Measurements from ENCODE around the gene PTPRD. TPM values are rescaled to one million over a fixed set of nuclear protein-coding genes. Genes with fewer than 3 reads are reported as not detected.

PTPRD gene
- total and polyA plus RNA-seq, 2 donors (not counting 1 experiment from before 2014, with no cell fraction given) = not detected

DNA sequence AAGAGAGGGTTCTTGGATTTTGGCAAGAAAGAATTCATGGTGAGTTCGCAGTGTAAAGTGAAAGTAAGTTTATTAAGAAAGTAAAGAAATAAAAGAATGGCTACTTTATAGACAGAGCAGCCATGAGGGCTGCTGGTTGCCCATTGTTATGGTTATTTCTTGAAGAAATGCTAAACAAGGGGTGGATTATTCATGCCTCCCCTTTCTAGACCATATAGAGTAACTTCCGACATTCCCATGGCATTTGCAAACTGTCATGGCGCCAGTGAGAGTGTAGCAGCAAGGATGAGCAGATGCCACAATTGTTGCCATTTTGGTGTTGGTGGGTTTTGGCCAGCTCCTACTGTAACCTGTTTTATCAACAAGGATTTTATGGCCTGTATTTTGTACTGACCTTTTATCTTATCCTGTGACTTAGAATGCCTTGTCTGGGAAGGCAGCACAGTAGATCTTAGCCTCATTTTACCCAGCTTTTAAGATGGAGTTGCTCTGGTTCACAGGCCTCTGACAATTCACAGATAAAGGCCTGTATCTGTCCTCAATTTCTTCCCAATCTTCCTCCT lies 1787.1 kb downstream of the PTPRD start:
- H2AFZ ChIP-seq (ENCODE audit: insufficient read depth, low read depth, low read length, poor library complexity, severe bottlenecking) = no peak overlapping the region
- no peaks in the 10 kb centered on the region for H3K27me3 ChIP-seq (replicated peaks in 1 of 4; ENCODE audit: control extremely low read depth in 1 of 4, control insufficient read depth in 3 of 4, insufficient read depth in 4 of 4, low read length in 3 of 4)
- H3K4me1 ChIP-seq (ENCODE audit: control insufficient read depth in 2 of 2, insufficient read depth in 2 of 2, low read length in 2 of 2) = no peaks in the 10 kb centered on the region
- H3K9ac ChIP-seq (ENCODE audit: low read length) = no peak overlapping the region
- Mint-ChIP-seq H3K4me1 (no peaks in the 10 kb centered on the region), H3K27me3 (no peaks in the 10 kb centered on the region), H3K9me3 (ENCODE audit: insufficient read depth) (peaks cover 3% of the 10 kb centered on the region), H3K27ac (no peak overlapping the region), H3K4me3 (no peak overlapping the region)
- no peak for DNase-seq
- no CpG with 5 or more reads among the region's 3 CpGs for WGBS (ENCODE audit: insufficient coverage)
- no peaks in the 10 kb centered on the region for H3K79me2 ChIP-seq (ENCODE audit: control insufficient read depth, insufficient read depth, low read length)
- H4K20me1 ChIP-seq (ENCODE audit: control insufficient read depth, insufficient read depth, low read length, poor library complexity, severe bottlenecking) = no peaks in the 10 kb centered on the region
- H3K36me3 ChIP-seq (replicated peaks in 1 of 2; ENCODE audit: control extremely low read depth in 1 of 2, control insufficient read depth in 1 of 2, extremely low read depth in 1 of 2, insufficient read depth in 2 of 2, low read length in 1 of 2) = no peaks in the 10 kb centered on the region
- no peak for ATAC-seq (ENCODE audit: low read depth)
- intact Hi-C loops (cut with micrococcal nuclease) = no loop called here
- H3K27ac ChIP-seq (ENCODE audit: low read length in 2 of 2) = no peak overlapping the region
- TF ChIP-seq, protein P1, sequence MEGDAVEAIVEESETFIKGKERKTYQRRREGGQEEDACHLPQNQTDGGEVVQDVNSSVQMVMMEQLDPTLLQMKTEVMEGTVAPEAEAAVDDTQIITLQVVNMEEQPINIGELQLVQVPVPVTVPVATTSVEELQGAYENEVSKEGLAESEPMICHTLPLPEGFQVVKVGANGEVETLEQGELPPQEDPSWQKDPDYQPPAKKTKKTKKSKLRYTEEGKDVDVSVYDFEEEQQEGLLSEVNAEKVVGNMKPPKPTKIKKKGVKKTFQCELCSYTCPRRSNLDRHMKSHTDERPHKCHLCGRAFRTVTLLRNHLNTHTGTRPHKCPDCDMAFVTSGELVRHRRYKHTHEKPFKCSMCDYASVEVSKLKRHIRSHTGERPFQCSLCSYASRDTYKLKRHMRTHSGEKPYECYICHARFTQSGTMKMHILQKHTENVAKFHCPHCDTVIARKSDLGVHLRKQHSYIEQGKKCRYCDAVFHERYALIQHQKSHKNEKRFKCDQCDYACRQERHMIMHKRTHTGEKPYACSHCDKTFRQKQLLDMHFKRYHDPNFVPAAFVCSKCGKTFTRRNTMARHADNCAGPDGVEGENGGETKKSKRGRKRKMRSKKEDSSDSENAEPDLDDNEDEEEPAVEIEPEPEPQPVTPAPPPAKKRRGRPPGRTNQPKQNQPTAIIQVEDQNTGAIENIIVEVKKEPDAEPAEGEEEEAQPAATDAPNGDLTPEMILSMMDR (IDR thresholded peaks at IDR 0.05) = no peak
- no peak for TF ChIP-seq EZH2 (IDR thresholded peaks at IDR 0.05; ENCODE audit: borderline replicate concordance, insufficient read depth, low read depth, low read length, poor library complexity, severe bottlenecking)
- H3K4me3 ChIP-seq (ENCODE audit: control extremely low read depth in 1 of 5, extremely low read depth in 1 of 5, insufficient read depth in 1 of 5, low read depth in 2 of 5, low read length in 4 of 5) = no peak overlapping the region
- ChIA-PET POLR2A (no interaction called here), CTCF (interaction anchor here (0.6 kb wide), 1 partner anchor 80 kb away, joined by 3 read pairs; no protein-coding TSS in a partner anchor)
- H3K4me2 ChIP-seq (replicated peaks; ENCODE audit: low read depth, low read length, poor library complexity, severe bottlenecking) = no peak overlapping the region
- H3K9me3 ChIP-seq (ENCODE audit: control extremely low read depth in 1 of 3, control insufficient read depth in 2 of 3, insufficient read depth in 1 of 3, low read length in 2 of 3) = peaks cover 0 to 3% (median 0%) of the 10 kb centered on the region in 3 donors

GRCh38 chr9:8823131-8823895 lies 1789.5 kb downstream of the PTPRD start:
- CTCF ChIA-PET = no interaction called here

More at GRCh38 chr9:8823131-8823895, 1789.5 kb downstream of the PTPRD start:
- no peaks in the 10 kb centered on the region for H3K36me3 ChIP-seq (replicated peaks in 1 of 2; ENCODE audit: control extremely low read depth in 1 of 2, control insufficient read depth in 1 of 2, extremely low read depth in 1 of 2, insufficient read depth in 2 of 2, low read length in 1 of 2)
- no peak overlapping the region for H3K4me2 ChIP-seq (replicated peaks; ENCODE audit: low read depth, low read length, poor library complexity, severe bottlenecking)
- DNase-seq = no peak
- H3K27ac Mint-ChIP-seq = no peak overlapping the region
- peaks cover 0 to 3% (median 0%) of the 10 kb centered on the region in 3 donors for H3K9me3 ChIP-seq (ENCODE audit: control extremely low read depth in 1 of 3, control insufficient read depth in 2 of 3, insufficient read depth in 1 of 3, low read length in 2 of 3)
- TF ChIP-seq, protein P1 (IDR thresholded peaks at IDR 0.05) = no peak
- no peak for TF ChIP-seq EZH2 (IDR thresholded peaks at IDR 0.05; ENCODE audit: borderline replicate concordance, insufficient read depth, low read depth, low read length, poor library complexity, severe bottlenecking)
- no peak overlapping the region for H3K4me3 Mint-ChIP-seq
- H3K27me3 ChIP-seq (replicated peaks in 1 of 4; ENCODE audit: control extremely low read depth in 1 of 4, control insufficient read depth in 3 of 4, insufficient read depth in 4 of 4, low read length in 3 of 4) = no peaks in the 10 kb centered on the region
- H3K4me1 ChIP-seq (ENCODE audit: control insufficient read depth in 2 of 2, insufficient read depth in 2 of 2, low read length in 2 of 2) = no peaks in the 10 kb centered on the region
- H3K9ac ChIP-seq (ENCODE audit: low read length) = no peak overlapping the region
- H3K79me2 ChIP-seq (ENCODE audit: control insufficient read depth, insufficient read depth, low read length) = no peaks in the 10 kb centered on the region
- H3K4me1 Mint-ChIP-seq = no peaks in the 10 kb centered on the region
- H2AFZ ChIP-seq (ENCODE audit: insufficient read depth, low read depth, low read length, poor library complexity, severe bottlenecking) = no peak overlapping the region
- intact Hi-C loops (cut with micrococcal nuclease) = no loop called here
- no peak overlapping the region for H3K27ac ChIP-seq (ENCODE audit: low read length in 2 of 2)
- H3K9me3 Mint-ChIP-seq (ENCODE audit: insufficient read depth) = peaks cover 3% of the 10 kb centered on the region
- no peak for ATAC-seq (ENCODE audit: low read depth)
- no peaks in the 10 kb centered on the region for H3K27me3 Mint-ChIP-seq
- 91% methylated on average over 8 of the region's 10 CpGs for WGBS (ENCODE audit: insufficient coverage)
- H4K20me1 ChIP-seq (ENCODE audit: control insufficient read depth, insufficient read depth, low read length, poor library complexity, severe bottlenecking) = no peaks in the 10 kb centered on the region
- POLR2A ChIA-PET = no interaction called here
- H3K4me3 ChIP-seq (ENCODE audit: control extremely low read depth in 1 of 5, extremely low read depth in 1 of 5, insufficient read depth in 1 of 5, low read depth in 2 of 5, low read length in 4 of 5) = no peak overlapping the region

All from B cell (primary cell).